ENCODE results near the gene DIP2C.
"Not testable (repeated sequence)": the region's sequence is repeated elsewhere in the genome, so short reads cannot be mapped to it uniquely, and the experiment has no call there.

DIP2C gene

GRCh38 chr10:364267-364775 lies 325.1 kb downstream of the DIP2C start:
- DNase-seq: no peak

- DNase-seq: no peak
Observed at GRCh38 chr10:363152-363551, 326.3 kb downstream of the DIP2C start.

- no peak for DNase-seq
Observed at GRCh38 chr10:361203-362081, 328.0 kb downstream of the DIP2C start.

- DNase-seq: no peak
Observed at GRCh38 chr10:360653-361052, 328.8 kb downstream of the DIP2C start.

- no peak for DNase-seq
Observed at GRCh38 chr10:359762-360161, 329.7 kb downstream of the DIP2C start.

- DNase-seq: no peak
Observed at GRCh38 chr10:359093-359492, 330.4 kb downstream of the DIP2C start.

GRCh38 chr10:357201-357950 lies 332.1 kb downstream of the DIP2C start:
- DNase-seq: no peak

GRCh38 chr10:356452-356851 lies 333.0 kb downstream of the DIP2C start:
- no peak for DNase-seq

- DNase-seq: no peak
Observed at GRCh38 chr10:354901-355617, 334.4 kb downstream of the DIP2C start.

- DNase-seq: no peak
Observed at GRCh38 chr10:352476-353235, 336.8 kb downstream of the DIP2C start.

GRCh38 chr10:351770-352334 lies 337.6 kb downstream of the DIP2C start:
- DNase-seq: no peak

GRCh38 chr10:350981-351501 lies 338.4 kb downstream of the DIP2C start:
- no peak for DNase-seq

- no peak for DNase-seq
Observed at GRCh38 chr10:349081-349480, 340.4 kb downstream of the DIP2C start.

GRCh38 chr10:348456-348855 lies 341.0 kb downstream of the DIP2C start:
- no peak for DNase-seq

- DNase-seq: not testable (repeated sequence)
Observed at GRCh38 chr10:347774-348173, 341.7 kb downstream of the DIP2C start.

GRCh38 chr10:347190-347589 lies 342.3 kb downstream of the DIP2C start:
- DNase-seq: not testable (repeated sequence)

- DNase-seq: no peak
Observed at GRCh38 chr10:344582-345200, 344.8 kb downstream of the DIP2C start.

GRCh38 chr10:343231-344220 lies 345.9 kb downstream of the DIP2C start:
- no peak for DNase-seq

GRCh38 chr10:341081-341740 lies 348.3 kb downstream of the DIP2C start:
- DNase-seq: no peak

- no peak for DNase-seq
Observed at GRCh38 chr10:340646-341045, 348.8 kb downstream of the DIP2C start.

All from NCI-H446 treated with DMSO at 0.1 percent for 48 hours (cell line).